ENCODE measurements around the gene OR8H2. TPM values are rescaled to one million over a fixed set of nuclear protein-coding genes. Genes with fewer than 3 reads are reported as not detected.

The OR8H2 gene
- total RNA-seq, 4 donors from 2014 or later: not detected

DNA sequence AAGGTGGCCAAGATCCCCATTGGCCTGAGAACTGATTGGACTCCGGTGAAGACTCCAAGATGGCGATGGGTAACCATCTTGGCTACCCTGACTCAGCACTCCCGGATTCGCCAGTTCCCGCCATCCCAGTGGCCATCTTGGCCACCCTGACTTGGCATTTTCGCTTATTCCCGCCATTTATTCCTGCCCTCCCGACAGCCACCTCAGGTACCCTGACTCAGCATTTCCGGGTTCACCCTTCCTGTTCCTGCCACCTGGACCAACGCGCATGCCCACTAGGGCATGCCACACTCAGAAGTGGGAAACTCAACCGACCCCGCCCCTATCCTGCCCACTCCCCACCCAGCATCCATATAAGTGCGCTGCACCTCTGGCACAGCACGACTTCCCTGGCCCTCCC, 48.8 kb downstream of the OR8H2 start:
- TF ChIP-seq, protein P1, sequence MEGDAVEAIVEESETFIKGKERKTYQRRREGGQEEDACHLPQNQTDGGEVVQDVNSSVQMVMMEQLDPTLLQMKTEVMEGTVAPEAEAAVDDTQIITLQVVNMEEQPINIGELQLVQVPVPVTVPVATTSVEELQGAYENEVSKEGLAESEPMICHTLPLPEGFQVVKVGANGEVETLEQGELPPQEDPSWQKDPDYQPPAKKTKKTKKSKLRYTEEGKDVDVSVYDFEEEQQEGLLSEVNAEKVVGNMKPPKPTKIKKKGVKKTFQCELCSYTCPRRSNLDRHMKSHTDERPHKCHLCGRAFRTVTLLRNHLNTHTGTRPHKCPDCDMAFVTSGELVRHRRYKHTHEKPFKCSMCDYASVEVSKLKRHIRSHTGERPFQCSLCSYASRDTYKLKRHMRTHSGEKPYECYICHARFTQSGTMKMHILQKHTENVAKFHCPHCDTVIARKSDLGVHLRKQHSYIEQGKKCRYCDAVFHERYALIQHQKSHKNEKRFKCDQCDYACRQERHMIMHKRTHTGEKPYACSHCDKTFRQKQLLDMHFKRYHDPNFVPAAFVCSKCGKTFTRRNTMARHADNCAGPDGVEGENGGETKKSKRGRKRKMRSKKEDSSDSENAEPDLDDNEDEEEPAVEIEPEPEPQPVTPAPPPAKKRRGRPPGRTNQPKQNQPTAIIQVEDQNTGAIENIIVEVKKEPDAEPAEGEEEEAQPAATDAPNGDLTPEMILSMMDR (IDR thresholded peaks at IDR 0.05; ENCODE audit: low read depth): no peak

Small RNAs within 50 kb of the gene (small RNA-seq; reads per million reads assigned to genes)
- not detected for gene OR8I4P

Other genes starting within 250 kb of the OR8H2 start
- gene TRIM51, start 220.4 kb upstream of the OR8H2 start, total RNA-seq: not detected
- gene OR5W2, start 189.1 kb upstream of the OR8H2 start, total RNA-seq: not detected
- not detected for gene OR5I1, start 167.3 kb upstream of the OR8H2 start, total RNA-seq
- not detected for gene OR10AG1, start 133.7 kb upstream of the OR8H2 start, total RNA-seq
- gene OR5F1, start 109.1 kb upstream of the OR8H2 start, total RNA-seq: not detected
- gene OR5AS1, start 76.0 kb upstream of the OR8H2 start, total RNA-seq: not detected
- not detected for gene OR8I2, start 10.4 kb upstream of the OR8H2 start, total RNA-seq
- gene OR8H3, start 18.7 kb downstream of the OR8H2 start, total RNA-seq: not detected
- not detected for gene OR8J3, start 36.5 kb downstream of the OR8H2 start, total RNA-seq
- gene OR8K5, start 56.6 kb downstream of the OR8H2 start, total RNA-seq: not detected
- not detected for gene OR5J2, start 72.9 kb downstream of the OR8H2 start, total RNA-seq
- not detected for gene OR5T2, start 130.6 kb downstream of the OR8H2 start, total RNA-seq
- not detected for gene OR5T3, start 148.6 kb downstream of the OR8H2 start, total RNA-seq
- not detected for gene OR5T1, start 170.5 kb downstream of the OR8H2 start, total RNA-seq
- gene OR8H1, start 188.6 kb downstream of the OR8H2 start, total RNA-seq: not detected
- not detected for gene OR8K3, start 211.5 kb downstream of the OR8H2 start, total RNA-seq
- not detected for gene OR8K1, start 242.4 kb downstream of the OR8H2 start, total RNA-seq